HG02678 (cell line): ENCODE results near the gene ERVW-1.

Source experiments
- ATAC-seq: cut with Tn5 transposase; IDR thresholded peaks from one replicate; pipeline ENCODE4 v1.9.1; 2021; ENCODE audit warnings: mild to moderate bottlenecking, moderate library complexity; ENCODE audit not compliant: unreplicated experiment

ERVW-1 gene

DNA sequence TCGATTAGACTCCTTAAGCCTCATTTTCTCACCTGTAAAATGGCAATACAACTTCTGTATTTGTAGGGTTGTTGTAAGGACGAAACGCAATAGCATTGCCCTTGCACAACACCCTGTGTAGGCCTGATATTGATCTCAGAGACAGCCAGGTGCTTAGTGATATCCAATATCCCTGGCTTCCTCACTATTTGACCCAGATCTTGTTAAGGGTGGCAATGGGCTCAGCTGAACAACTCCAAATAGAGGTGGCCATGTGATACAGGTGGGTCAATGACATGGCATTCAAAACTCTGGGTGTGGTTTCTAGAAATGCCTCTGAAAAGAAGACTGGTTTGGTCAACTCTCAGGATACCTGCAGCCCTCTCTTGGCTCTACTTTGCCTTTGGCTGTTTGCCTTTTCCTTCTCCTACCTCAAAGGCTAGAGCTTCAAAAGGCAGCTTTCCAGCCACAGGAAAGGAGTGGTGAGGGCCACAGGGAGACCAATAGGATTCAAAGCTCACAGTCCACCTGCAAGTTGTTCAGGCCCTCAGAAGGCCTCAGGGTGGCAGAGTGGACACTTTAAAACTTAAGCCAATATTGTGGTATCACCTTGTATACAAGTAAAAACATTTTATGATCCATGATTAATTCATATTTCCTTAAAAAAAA lies 45.3 kb downstream of the ERVW-1 start:
- ATAC-seq, result no peak

DNA sequence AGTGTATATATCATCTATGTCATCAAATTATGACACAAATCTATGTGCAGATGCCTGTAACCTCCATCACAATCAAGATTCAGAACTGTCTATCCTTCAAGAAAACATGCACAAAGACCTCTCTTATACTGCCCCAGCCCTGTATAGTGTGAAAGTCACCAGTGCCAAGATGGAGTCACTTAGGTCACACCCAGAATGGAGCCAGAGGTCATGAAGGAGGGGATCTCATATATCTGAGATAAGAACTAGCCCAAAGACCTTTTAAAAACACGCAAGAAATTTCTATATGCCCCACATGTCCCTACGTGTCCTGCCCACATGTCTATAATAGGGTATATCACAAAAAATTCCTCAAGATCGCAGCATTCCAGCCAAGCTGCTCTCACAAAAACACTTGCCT lies 50.6 kb downstream of the ERVW-1 start:
- ATAC-seq, result no peak

DNA sequence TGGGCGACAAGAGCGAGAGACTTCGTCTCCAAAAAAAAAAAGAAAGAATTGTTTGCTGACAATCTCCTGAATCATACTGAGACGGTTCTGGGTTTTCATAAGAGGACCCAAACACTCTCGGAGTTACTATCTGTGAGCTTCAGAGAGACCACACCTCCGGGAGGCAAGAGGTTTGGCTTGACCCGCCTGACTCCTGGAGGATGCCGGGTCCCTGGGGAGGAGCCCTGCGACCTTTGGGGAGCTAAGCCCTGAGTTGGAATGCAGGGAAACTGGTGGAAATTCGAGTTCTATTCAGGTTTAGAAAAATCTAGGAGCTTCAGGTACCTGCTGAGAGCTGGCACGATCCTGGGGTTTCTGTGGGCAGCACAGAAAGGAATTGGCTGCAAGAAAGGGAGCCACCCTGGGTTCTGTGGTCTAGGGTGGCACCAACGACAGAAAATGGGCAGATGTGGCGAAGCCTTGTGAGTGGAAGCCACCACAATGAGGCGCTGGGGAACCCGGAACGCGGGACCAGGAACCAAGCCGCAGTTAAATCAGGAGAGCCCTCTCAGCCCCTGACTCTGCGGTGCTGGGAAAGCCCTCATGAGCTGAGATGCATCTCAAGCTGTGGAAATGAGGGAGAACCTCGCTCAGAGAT lies 52.3 kb downstream of the ERVW-1 start:
- ATAC-seq, result no peak

DNA sequence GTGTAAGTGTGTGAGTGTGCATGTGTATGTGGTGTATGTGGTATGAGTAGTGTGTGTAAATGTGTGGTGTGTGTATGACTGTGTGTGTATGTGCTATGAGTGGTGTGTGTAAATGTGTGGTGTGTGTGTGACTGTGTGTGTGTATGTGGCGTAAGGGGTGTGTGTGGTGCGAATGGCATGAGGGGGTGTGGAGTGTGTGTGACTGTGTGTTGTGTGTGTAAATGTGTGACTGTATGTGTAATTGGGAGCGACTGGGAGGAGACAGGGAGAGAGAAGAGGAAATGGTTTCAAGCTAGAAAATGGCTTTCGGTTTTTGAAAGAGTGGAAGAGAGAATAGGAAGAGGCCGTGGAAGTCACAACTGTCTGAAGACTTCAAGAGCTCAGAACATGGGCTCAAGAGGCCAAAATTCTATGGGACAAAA lies 54.0 kb downstream of the ERVW-1 start:
- no peak for ATAC-seq

DNA sequence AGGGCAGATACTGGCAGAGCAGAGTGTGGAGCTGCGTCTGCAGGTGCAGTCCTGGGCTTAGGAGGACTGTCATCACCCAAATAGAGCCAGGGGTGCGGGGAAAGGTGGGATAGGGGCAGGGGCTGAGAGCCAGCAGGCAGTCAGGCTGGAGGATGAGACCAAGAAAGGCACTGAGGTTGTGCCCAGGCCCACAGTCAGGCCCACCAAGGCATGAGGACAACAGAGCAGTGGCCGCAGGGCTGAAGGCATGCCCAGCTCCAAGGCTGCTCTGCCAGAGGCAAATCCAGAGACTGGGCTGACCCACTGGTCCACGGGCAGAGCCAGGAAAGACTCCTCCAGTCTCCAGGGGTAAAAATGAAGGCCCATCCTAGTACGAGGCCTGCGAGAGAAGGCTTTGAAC lies 54.8 kb downstream of the ERVW-1 start:
- ATAC-seq, result no peak

DNA sequence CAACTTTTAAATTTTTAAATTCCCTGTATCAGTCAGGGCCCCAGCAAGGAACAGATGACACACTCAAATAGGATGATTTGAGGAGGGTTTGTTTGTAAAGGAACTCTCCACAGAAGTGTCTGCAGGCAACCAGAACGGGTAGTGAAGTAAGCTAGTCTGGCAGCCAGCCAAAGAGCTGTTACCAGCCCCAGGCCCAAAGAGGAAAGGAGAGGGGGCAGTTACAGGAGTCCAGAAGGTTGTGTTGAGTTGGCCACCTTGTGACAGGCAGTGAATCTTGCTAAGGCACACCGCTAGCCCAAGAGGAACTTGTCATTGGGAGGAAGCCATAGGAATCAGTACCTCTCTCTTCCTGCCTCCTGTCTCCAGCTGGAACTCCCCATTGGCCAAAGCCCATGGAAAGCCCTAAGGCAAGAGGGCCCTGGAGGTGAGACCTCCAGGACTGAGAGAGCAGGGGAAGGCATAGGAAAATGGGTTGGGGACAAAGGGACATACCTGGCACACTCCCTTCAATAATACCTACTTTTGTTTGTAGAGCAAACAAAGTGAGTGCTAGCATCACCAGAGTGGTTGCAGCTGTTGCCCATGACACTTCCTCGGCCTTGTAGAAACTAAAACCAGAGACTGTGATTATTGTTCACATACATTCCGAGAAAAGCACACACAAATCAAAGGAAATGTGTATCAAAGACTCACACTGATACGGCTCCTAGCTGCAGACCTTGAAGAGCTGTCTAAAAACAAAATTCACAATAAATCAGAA lies 55.9 kb downstream of the ERVW-1 start:
- ATAC-seq, result no peak
